Lung microvascular endothelial cell (primary cell): ENCODE data around the gene RAD9A. TPM values are rescaled to one million over a fixed set of nuclear protein-coding genes. Genes with fewer than 3 reads are reported as not detected.
A peak's percentile ranks its signal among the peaks of the same experiment; 100 is the strongest.

ENCODE experiments used
- DNase-seq, 2 donors: peaks; one replicate each; pipeline versions ENCODE4 v3.0.0 to v3.0.0-alpha.2; 2010; ENCODE audit warnings: low read depth in 2 of 2
- total RNA-seq: library from RNA; depleted of rRNA; stranded (reverse); fragments of >200 nt; gene quantifications from 2 replicates; pipeline ENCODE4 v1.2.1, GENCODE V29; 2014

Gene RAD9A
- total RNA-seq: 3.0 and 3.5 TPM in 2 replicates

DNA sequence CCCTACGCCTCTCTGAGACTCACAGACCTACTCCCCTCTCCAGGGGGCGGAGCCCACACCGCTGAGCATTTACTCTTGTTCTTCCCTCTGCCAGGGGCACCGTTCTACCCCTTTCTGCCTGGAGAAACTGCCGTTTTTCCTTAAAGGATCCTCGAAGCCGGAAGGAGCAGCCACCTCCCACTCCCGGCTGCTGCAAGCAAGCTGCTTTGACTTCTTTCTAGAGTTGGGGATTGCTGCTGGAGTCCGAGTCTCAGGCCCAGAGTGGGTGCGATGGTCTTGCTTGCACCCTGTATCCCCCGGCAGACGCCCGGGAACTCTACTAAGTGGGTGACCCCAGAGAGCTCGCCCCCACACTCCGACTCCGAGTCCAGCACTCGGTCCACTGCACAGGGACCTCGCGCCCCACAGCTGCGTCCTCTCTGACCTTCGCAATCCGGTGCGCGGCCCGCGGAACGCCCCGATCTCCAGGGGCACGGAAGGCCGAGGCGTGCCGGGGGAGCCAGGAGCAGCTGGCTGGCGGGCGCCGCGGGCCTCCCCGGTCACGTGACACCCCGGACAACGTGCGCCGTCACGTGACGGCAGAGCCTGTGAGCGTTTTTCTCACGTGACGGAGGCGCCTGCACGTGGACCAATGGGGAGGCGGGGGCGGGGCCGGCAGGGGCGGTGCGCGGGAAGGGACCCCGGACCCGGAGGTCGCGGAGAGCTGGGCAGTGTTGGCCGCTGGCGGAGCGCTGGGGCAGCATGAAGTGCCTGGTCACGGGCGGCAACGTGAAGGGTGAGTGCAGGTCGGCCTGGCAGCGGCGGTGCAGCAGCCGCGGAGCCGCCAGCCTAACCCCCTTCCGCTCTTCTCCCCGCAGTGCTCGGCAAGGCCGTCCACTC lies at the start of gene RAD9A:
Gene RAD9A, plus strand, starts transcription at position 683 of the 879 bp plus-strand sequence. Its CDS starts 59 bp downstream, at position 742.
- DNase-seq: peak; percentile 96

DNA sequence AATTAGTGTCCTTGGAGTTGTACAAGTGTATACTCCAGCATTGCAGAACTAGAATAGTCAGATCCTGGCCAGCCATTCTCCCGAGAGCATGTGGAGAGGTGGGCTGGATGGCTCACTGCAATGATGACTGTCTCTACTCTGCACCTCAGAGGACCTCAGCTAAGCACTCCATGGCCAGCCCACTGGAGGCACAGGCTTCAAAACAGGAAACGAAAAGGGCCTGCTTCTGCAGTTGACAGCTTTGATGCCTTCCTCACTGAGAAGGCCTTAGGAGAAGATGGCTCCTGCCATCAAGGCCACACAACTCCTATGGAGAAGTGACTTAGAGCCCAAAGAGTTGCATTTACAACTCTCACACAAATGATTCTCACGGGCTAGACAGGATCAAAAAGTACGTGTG lies 47.5 kb upstream of the RAD9A start:
- no peak for DNase-seq

DNA sequence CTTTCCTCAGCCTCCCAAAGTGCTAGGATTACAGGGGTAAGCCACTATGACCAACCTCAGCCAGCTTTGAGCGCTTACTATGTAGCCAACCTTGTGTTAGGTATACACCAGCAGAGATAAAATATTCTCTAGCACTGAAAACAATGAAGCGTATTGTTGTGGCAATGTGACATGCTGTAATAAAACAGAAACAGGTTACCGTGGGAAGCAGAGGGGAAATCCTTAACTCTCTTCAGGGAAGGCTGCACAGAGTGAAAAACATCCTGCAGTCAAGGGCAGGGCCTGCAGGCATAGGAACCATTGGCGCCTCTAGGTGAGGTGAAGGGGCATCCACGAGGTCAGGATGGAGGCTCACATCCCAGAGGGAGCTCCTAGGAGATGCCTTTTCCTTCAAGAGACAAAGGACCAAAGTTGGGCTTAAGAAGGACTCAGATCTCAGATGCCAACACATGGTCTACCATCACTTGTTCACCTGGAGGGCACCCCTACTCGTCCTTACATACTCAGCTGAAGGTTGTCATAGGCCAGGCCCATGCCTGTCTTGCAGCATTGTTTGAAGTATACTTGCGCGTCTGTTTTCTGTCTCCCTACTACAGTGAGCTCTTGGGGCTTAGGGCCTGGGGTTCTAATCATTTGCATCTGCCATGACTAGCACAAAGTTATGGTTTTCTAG lies 46.4 kb upstream of the RAD9A start:
- DNase-seq: peak in 1 of 2 donors; percentile 82

DNA sequence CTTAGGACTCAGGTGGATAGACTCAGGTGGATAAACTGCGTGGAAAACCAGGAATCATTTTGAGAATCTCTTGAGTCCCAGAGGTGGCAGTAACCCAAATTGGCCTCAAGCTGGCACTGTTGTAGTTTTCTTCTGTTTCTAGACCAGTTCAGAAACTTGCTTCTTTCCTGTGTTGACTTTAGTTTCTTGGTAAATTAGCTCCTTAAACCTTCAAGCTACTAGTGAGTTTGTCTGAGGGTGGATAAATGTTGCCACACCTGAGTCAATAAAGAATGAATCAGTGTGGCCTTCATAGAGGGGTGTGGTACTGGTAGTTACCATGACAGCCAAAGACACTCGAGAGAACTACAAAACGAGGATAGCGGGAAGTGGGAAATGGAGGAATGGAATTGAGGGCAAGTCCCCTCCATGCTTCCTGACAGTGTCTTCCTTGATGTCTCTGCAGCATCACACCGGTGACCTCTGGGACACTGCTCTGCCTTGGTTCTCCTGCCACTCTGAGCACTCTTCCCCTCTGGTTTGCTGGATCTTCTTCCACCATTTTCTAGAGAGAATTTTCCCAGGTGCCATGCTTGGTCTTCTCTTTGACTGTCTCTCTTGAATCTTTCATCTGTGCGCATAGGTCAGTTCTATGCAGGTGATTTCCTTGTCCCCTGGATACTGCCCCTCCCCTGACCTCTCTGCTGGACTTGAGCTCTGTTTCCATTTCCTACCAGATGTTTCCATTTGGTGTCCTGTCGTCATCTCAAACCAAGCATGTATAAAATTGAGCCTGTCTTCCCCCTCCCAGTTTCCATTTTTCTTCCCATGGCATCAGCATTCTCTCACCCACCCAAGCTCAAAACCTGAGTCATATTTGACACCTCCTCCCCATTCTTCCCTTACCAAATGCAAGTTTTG lies 45.6 kb upstream of the RAD9A start:
- peak; percentile 42 to 65 for DNase-seq

DNA sequence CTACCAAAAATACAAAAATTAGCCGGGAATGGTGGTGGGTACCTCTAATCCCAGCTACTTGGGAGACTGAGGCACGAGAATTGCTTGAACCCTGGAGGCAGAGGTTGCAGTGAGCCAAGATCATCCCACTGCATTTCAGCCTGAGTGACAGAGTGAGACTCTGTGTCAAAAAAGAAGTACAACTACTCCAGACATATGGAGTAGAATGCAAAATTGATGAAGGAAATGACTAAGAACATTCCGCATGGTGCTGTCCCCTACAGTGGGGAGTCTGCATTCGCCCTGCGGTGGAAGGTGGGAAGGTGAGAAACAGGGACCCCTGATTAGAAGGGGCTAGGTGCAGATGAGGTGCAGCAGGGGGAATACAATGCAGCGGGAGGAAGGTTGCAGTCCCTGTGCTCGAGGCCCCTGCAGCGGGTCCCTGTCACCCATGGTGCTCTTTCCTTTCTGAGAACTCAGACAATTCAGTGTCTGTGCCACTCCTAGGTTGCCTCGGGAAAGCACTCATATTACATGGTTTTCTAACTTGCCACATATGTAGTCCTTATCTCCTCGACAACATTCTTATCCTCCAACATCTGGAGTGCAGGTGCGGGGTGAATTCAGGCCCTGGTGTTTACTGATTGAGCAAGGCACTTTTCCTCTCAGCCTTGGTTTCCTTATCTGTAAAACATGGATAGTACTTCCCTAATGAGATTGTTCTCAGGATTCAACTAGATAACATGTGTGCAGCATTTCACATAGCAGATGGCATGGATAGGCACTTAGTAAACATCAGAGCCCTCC lies 43.6 kb upstream of the RAD9A start:
- DNase-seq: no peak

DNA sequence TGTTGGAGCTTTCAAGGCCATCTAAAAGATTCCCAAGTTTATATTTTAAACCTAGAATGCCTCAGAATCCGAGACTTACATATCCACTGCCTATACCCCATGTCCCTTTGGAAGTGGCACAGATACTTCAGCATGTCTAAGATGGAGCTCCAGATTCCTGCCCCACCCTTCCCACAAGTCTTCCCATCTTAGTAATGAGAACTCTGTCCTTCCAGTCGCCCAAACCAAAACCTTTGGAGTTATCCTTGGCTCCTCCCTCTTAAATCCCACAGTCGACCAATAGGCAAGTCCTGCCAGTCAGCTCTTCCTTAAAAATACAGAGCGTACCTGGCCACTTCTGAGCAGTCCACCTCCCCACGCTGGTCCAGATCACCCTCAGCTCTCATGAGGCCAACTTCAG lies 42.8 kb upstream of the RAD9A start:
- DNase-seq: no peak

DNA sequence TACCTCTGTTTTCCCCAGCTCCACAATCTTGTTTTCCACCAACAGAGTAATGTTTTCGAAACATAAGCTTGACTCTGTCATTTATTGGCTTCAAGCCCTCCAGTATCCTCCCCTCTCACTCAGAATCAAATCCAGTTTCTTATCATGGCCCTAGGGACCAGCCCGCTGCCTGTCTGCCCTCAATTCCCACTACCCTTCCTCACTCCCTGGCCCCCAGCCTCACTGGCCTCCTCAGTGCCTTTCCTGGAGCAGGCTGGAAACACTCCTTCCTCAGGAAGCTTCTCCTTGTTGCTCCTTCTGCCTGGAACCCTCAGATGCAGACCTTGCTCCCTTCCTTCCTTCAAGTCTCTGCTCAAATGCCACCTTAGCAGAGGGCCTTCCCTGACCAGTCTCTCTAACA lies 42.3 kb upstream of the RAD9A start:
- no peak for DNase-seq

DNA sequence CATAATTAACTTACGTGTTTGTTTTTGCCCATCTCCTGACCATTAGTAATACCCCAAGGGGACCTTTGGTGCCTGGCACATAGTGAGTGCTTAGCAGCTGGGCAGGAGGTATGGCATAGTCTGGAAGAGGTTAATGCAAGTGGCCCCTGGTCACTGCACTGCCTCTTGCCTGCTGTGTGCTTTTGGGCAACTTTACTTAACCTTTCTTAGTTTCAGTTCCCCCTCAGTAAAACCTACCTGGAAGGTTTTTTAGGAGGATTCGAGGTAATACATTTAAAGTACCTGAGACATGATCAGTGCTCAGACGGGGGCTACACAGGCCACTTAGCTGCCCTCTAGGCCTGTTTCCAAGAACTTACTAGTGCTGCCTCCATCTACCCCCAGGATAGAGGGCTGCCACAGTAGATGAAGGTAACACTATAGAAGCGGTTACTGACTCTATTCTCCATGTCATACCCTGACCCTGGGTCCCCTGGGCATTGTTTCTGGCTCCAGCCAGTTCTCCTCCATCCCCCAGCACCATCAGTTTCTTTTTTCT lies 41.8 kb upstream of the RAD9A start:
- no peak for DNase-seq

DNA sequence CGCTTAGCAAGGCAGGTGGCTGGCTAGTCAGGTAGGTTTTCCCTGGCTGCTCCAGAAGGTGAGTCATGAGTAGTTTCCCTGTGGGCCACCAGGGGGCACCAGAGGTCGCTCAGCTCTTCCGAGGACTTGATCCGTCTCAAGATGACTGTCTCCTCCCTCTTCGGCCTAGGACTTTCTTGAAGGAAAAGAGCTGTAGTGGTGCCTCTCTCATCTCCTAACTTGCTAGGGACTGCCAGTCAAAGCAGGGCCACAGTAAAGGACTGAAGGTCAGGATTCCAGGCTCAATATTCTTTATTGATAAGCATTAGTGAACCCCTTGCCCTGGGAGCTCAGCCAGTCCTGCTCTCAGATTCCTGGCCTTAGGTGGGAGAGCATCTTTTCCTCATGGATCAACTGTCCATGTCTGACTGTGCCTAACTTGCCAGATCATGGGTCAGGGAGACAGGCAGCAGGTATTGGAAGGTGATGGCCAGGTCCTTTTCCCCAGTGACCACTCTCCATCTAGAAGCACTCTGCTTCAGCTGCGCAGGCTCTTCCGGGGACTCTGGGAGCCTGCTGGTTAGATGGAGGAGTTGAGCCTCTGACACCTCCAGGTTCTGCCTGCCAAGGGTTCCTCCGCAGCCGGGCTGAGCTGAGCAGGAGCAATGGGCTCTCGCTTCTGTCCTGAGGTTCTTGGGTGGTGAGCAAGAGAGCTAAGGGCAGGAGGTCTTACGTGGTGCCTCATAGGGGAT lies 40.3 kb upstream of the RAD9A start:
- peak; percentile 62 to 82 for DNase-seq

DNA sequence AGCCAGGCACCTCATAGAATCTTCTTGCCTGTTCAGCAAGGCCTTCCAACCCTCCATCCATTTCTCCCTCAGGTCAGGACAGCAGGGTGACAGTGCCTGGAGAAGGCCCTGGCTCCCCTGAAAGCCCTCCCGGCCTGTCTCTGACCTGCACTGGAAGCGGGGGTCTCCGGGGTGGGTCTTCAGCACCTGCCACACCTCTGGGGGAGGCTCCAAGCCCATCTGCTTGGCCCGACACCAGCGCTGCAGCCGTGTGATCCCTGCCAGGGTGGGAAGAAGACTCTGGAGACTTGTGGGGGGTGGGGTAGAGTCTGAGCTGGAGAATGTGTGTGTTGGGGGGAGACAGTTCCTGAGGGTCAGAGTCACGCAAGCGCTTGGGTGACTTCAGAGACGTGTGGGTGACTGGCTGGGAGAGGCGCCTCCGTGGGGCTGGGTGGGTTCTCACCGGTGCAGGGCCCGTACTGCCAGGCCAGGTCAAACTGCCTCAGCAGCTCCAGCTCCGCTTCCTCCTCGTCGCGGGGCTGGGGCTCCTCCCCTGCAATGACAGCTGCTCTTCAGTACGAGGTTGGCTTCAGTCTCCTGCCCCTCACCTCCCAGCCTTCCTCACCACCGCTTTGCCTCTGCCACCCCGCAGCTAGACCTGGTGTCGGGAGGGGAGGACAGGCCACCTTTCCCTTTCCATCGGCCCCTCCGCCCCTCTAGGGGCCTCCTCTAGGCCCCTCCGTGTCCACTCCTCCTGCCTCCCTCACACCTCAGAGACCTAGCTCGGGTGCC lies 39.1 kb upstream of the RAD9A start:
- no peak for DNase-seq

DNA sequence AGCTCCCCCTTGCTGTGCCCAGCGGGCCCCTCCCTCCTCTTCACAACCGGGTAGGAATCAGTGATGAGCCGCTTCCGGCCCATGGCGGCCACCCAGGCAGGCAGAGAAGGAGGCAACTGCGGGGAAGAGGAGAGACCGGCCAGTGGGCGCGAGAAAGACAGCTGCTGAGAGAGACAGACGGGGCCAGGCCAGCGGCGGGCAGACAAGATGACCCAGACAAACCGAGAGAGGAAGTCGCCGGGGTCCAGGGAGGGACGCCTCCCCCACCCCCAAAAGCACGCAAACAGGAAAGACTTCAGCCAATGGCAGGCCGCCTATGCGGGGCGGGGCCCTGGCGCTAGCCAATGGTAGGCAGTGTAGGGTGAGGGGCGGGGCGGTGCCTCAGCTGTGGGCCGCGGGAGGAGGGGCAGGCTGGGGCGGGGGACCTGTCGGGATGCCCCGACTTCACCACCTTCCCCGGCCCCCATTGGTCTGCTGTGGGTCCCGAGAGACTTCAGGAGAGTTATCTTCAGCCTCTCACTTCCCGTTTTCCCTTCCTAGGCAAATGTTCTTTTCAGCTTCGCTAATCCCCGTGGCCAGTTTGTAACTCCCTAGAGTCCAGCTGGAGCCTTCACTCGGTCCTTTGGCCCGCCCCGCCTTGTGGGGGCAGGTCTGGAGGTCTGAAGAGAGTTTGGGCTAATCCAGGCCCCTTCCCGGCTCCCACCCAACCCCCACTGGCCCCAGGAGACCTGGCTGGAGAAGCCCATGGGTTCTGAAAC lies 38.3 kb upstream of the RAD9A start, which contains the start of gene POLD4:
Gene POLD4, minus strand, starts transcription at position 230 of the 758 bp plus-strand sequence. Its CDS starts 147 bp downstream, at position 83.
- DNase-seq: peak; percentile 96

DNA sequence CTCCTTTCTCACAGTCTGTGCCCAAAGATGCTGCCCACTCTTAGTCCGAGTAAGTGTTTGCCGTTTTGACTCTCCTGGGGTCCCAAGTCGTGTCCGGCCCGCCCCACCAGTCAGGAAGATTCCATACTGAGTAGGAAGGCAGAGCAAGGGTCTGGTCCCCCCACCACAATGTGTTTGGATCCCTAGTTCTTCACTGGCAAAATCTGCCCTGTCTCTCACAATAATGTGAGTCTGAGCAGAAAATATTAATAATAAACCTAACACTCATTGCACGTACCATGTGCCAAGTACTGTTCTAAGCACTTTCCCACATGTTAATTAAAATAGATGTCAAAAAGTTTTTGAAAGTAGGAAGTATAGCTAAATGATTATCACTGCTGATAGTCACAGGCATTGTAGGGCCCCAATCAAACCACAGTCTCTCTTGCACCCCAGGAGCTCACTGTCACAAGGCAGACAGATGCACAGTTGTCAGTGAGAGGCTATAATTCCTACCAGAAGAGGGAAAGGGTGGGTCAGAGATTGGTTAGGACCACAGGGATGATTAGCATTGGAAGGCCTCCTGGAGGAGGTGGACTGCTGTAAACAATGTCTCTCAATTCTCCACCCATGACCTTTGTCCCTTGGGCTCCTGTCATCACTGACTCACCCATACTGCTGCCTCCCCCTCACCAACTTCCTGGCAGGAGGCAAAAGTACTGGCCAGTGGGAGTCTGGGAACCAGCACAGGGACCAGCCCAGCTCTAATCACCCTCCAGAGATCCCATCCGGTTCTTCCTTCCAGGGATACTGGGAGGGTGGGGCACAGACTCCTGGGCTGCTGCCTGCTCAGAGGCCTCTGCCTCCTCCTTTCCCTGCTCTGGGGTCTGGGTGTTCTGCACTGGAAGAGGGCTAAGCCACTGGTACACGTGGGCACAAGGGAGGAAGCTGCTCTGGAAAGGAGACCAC lies 37.4 kb upstream of the RAD9A start:
- DNase-seq: peak; percentile 79 to 96

DNA sequence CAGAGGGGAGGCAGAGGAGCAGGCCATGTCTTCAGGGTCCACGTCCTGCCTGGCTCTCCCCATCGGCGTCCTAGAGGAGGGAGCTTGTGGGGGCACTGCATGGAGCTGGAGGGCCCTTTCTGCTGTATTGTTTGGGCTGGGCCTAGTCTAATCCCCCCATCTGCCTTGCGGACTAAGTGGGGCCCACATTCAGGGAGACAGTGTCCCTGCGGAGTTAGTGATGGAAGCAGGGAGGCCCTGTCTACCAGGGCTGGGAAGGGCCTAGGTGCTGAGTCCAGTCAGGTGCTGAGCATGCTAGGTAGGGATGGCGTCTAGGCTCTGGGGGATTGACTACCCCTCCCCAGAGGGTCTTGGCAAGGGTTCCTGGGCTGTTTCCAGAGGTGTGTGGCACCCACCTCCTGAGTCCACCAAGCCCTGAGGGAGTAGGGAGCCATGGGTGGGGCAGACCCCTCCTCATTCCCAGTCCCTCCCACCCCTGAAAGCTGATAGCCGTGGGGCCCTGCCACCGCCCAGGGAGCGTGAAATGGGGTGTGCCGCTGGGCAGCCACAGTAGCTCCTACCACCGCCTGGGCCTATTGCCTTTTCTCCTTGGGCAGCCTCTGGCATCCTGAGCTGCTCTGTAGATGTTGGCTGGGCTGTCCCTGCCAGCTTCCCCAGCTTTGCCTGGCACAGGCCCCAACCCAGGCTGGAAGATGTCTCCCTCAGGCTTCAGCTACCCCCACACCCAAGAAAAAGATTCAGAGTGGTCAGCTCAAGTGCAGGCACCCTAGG lies 36.6 kb upstream of the RAD9A start:
- no peak for DNase-seq

DNA sequence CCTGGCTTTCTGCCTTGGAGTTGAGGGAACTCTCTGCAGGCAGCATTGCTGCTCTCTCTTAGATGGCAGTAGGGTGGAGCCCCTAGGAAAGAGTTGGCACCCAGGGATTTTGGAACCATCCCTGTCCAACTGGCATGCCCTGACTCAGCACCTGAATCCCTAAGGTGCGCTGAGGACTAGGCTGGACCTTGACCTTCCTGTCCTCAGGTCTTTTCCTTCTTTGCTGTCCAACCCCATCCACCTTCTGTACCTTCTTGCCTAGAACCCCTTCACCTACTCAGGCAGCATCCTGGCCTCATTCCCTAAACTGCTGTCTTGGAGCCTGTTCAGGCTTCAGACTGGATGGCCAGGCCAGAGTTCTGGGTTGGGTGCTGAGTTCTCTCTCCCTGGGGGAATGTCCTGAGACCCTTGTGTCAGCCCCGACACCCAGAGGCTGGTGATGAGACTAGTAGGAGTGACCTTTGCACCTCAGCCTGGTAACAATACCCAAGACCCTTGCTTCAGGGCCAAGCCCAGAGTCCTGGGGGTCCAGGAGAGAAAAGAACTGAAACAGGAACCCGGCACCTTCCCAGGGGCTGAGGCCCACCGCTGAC lies 35.9 kb upstream of the RAD9A start:
- no peak for DNase-seq

DNA sequence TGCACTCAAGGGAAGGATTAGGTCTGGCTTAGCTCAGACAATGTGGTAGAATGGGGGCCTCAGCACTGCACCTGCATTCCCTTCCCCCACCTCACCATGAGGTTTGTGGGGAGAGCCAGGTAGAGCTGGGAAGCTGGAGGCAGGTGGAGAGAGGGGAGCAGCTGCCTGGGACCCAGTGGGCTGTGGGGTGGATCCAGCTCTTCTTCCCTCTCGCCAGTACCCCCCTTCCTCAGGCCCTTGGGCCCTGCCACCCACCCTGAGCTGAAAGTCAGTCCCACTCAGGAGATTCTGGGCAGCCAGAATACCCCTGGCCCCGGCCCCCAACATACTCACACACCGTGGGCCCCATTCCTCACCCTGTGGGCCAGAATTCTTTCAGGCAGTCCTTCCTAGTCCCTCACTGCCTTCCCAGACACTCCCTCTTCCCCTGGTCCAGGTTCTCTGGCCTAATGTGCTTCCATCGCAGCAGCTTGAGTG lies 35.4 kb upstream of the RAD9A start:
- no peak for DNase-seq
